Esophagus muscularis mucosa (tissue), 4 donors: ENCODE results near the gene GAS2. TPM values are rescaled to one million over a fixed set of nuclear protein-coding genes. Genes with fewer than 3 reads are reported as not detected.

Experiments
- DNase-seq: peaks from one replicate; pipeline ENCODE4 v3.0.0-alpha.2; 2017; ENCODE audit errors: extremely low spot score
- H3K27ac ChIP-seq, 4 donors: fragments of 200-600 bp; sonication (generic); replicated peaks in 1 of 4; 1 replicate in 3 of 4; 2 replicates in 1 of 4; pipeline ENCODE4 v1.5.1; 2016 to 2019; ENCODE audit warnings: mild to moderate bottlenecking in 1 of 4
- H3K27me3 ChIP-seq, 4 donors: fragments of 200-600 bp; sonication (generic); one replicate each; pipeline versions ENCODE4 v1.5.1 to v1.6.0; 2016 to 2019
- H3K36me3 ChIP-seq, 4 donors: fragments of 200-600 bp; sonication (generic); one replicate each; pipeline ENCODE4 v1.5.1; 2016 to 2019
- H3K4me1 ChIP-seq, 4 donors: fragments of 200-600 bp; sonication (generic); one replicate each; pipeline ENCODE4 v1.5.1; 2016 to 2019
- H3K4me3 ChIP-seq, 4 donors: fragments of 200-600 bp; sonication (generic); 1 replicate in 2 of 4; 2 replicates in 2 of 4; pipeline ENCODE4 v1.5.1; 2016 to 2019; ENCODE audit warnings: mild to moderate bottlenecking in 4 of 4, moderate library complexity in 1 of 4
- H3K9me3 ChIP-seq, 4 donors: fragments of 200-600 bp; sonication (generic); 1 replicate in 3 of 4; 2 replicates in 1 of 4; pipeline ENCODE4 v1.5.1; 2016 to 2019
- CTCF ChIP-seq, 3 experiments: fragments of 200-600 bp in 2 of 3; fragments of 450-650 bp in 1 of 3; sonication (generic) in 2 of 3; IDR thresholded peaks; one replicate each; pipeline ENCODE4 v1.5.1; 2017 to 2019; ENCODE audit warnings: antibody characterized with exemption in 3 of 3, mild to moderate bottlenecking in 2 of 3, moderate library complexity in 1 of 3
- EP300 ChIP-seq: sonication (generic); formaldehyde crosslinking; IDR thresholded peaks from one replicate; pipeline ENCODE4 v1.6.1; 2017; ENCODE audit warnings: antibody characterized with exemption
- POLR2A ChIP-seq: fragments of 450-650 bp; IDR thresholded peaks from one replicate; pipeline ENCODE4 v1.6.1; 2017; ENCODE audit warnings: antibody characterized with exemption, moderate library complexity, mild to moderate bottlenecking, low read depth
- POLR2AphosphoS5 ChIP-seq, 2 donors: sonication (generic); formaldehyde crosslinking; IDR thresholded peaks; one replicate each; pipeline ENCODE4 v1.6.1; 2017; ENCODE audit warnings: antibody characterized with exemption in 2 of 2
- WGBS: methylation state at CpG from one replicate; pipeline ENCODE4 v1.1.5; 2018; 5-methylcytosine and 5-hydroxymethylcytosine counted together
- intact Hi-C: fragments of 100-400 bp; cut with DNase I; formaldehyde crosslinking; loops from one replicate; pipeline ENCODE4 v1.15.1; 2023
- total RNA-seq, 4 donors: library from RNA; depleted of rRNA; stranded (reverse); fragments of >200 nt; gene quantifications; one replicate each; pipeline versions ENCODE4 v1.1.0 to v1.2.1, GENCODE V29; 2016

GAS2 gene
- total RNA-seq, 4 donors from 2014 or later, result 0.65 to 4.2 (median 1.4) TPM

DNA sequence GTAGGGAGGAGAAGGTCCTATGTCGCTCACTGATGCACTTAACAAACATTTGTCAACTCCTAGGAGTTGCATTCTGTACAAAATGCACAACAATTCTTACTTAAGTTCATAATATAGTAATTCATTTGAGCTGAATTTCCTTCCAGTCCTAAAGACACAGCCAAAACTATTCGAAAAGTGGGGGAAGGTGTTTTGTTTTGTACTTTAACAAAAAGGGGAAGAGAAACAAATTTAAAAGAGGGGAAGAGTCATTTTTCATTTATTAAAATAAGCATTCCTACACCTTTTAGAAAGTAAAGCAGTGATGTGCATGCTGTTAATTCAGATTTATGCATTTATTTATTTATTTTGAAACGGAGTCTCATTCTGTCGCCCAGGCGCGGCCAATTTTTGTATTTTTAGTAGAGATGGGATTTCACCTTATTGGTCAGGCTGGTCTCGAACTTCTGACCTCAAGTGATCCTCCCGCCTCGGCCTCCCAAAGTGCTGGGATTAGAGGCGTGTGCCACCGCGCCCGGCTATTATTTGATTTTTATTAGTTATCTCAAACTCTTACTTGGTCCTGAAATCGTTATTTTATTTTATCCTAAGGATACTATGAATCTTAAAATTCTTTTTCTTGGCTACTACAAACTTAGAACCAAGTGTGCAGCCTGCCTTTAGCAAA lies 39.7 kb upstream of the GAS2 start:
- H3K27me3 ChIP-seq, result no peaks in the 10 kb centered on the region
- no peaks in the 10 kb centered on the region for H3K36me3 ChIP-seq
- no peak for DNase-seq
- no peaks in the 10 kb centered on the region for H3K9me3 ChIP-seq
- intact Hi-C loops, result loop anchor here (10.0 kb wide), 1 partner anchor 198 kb away; the partner anchor contains the start of gene SVIP
- H3K27ac ChIP-seq, result peak overlapping the region; percentile 81 to 95 (median 88)
- no peak for TF ChIP-seq CTCF (IDR thresholded peaks at IDR 0.05)
- no peak for TF ChIP-seq POLR2A
- TF ChIP-seq POLR2AphosphoS5 (IDR thresholded peaks at IDR 0.05), result no peak
- no peak for TF ChIP-seq EP300
- 94% methylated on average over 14 of the region's 14 CpGs for WGBS
- H3K4me1 ChIP-seq, result peaks cover 9 to 24% (median 18%) of the 10 kb centered on the region in 4 donors
- peak overlapping the region in 1 of 4 donors; percentile 91 for H3K4me3 ChIP-seq

DNA sequence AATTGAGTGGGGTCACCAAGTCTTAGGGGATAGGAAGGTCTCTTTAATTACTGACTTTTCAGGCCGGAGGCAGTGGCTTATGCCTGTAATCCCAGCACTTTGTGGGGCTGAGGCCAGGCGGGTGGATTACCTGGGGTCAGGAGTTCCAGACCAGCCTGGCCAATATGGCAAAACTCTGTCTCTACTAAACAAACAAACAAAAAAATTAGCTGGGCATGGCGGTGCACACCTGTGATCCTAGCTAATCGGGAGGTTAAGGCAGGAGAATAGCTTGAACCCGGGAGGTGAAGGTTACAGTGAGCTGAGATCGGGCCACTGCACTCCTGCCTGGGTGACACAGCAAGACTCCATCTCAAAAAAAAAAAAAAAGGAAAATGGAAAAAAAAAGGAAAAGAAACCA lies 39.0 kb upstream of the GAS2 start:
- peaks cover 9 to 24% (median 18%) of the 10 kb centered on the region in 4 donors for H3K4me1 ChIP-seq
- intact Hi-C loops, result loop anchor here (10.0 kb wide), 1 partner anchor 197 kb away; the partner anchor contains the start of gene SVIP
- DNase-seq, result no peak
- TF ChIP-seq POLR2A (no peak), POLR2AphosphoS5 (IDR thresholded peaks at IDR 0.05) (no peak), CTCF (IDR thresholded peaks at IDR 0.05) (no peak), EP300 (no peak)
- no peaks in the 10 kb centered on the region for H3K27me3 ChIP-seq
- H3K27ac ChIP-seq, result no peak overlapping the region
- no peak overlapping the region for H3K4me3 ChIP-seq
- H3K36me3 ChIP-seq, result no peaks in the 10 kb centered on the region
- 95% methylated on average over 6 of the region's 6 CpGs for WGBS
- H3K9me3 ChIP-seq, result no peaks in the 10 kb centered on the region

DNA sequence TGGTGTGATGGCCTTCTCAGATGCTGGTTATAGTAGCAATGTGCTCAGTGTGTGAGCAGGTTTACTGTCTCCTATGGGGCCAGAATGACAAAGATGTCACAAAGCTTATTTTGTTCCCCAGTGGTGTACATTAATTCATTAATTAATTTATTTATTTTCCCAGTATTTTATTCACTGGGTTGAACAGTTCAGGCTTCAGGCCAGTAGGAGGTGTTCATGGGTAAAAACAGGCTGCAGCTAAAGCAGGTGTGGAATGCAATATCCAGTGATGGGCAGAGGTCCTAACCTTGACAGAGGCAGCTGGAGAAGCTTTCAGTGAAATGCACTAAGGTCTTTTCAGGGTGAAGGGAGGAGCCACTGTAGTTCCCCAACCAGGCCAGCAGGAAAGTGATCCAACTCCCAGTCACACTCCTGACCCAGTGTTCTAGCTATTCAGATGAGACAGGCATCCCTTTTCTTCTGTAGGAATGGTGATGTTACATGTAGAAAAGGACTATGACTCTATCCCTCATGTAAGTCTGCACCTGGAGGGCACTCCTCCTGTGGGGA lies 33.0 kb upstream of the GAS2 start:
- H3K4me1 ChIP-seq, result no peaks in the 10 kb centered on the region
- H3K9me3 ChIP-seq, result no peaks in the 10 kb centered on the region
- no peak overlapping the region for H3K4me3 ChIP-seq
- no peaks in the 10 kb centered on the region for H3K36me3 ChIP-seq
- no peak overlapping the region for H3K27ac ChIP-seq
- intact Hi-C loops, result no loop called here
- H3K27me3 ChIP-seq, result no peaks in the 10 kb centered on the region
- TF ChIP-seq POLR2A (no peak), CTCF (IDR thresholded peaks at IDR 0.05) (no peak), POLR2AphosphoS5 (IDR thresholded peaks at IDR 0.05) (no peak)
- no peak for DNase-seq

DNA sequence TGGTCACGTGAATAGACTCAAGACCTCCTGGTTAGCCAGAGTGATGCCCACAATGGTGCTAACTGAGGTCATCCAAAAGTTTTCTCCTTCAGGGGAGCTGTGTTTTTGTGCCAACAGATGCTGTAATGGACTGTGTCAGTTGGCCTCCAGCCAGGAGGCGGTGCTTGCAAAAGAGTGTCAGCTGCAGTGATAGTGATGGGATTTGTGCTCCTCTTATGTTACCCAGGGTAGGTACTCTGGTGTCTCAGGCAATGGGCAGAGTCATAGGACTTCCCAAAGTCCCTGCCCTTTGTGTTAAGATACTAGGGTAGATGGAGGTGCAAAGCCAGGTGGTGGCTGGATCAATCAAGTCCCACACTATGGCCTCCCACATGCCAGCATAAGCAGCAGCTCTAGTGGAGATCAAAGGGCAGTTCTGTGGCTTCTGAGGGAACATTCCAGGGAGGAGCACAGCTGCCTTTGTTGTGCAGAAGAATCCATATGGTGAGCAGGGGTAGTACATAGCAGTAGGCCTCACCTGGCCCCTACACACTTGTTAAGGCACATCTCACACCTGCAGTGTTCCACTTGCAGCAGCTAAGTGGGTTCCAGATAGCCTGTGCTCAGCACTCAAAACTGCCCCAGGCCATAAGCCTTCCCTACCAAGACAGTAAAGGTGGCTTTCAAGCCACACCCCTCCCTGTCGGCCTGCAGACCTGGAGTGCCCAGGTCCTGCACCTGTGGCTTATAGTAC lies 31.3 kb upstream of the GAS2 start:
- intact Hi-C loops, result no loop called here
- no peak for DNase-seq
- Histone ChIP-seq H3K27ac (no peak overlapping the region), H3K9me3 (no peaks in the 10 kb centered on the region), H3K36me3 (no peaks in the 10 kb centered on the region), H3K4me3 (no peak overlapping the region), H3K27me3 (no peaks in the 10 kb centered on the region), H3K4me1 (no peaks in the 10 kb centered on the region)
- WGBS, result 88% methylated on average over 3 of the region's 3 CpGs
- TF ChIP-seq CTCF (IDR thresholded peaks at IDR 0.05) (no peak), EP300 (no peak), POLR2AphosphoS5 (IDR thresholded peaks at IDR 0.05) (no peak), POLR2A (no peak)
